HG02840 (cell line): ENCODE data around the gene CNKSR3.
A peak's percentile ranks its signal among the peaks of the same experiment; 100 is the strongest.
"Not testable (repeated sequence)": the region's sequence is repeated elsewhere in the genome, so short reads cannot be mapped to it uniquely, and the experiment has no call there.

Experiments
- ATAC-seq: cut with Tn5 transposase; IDR thresholded peaks from one replicate; pipeline ENCODE4 v1.9.1; 2021; ENCODE audit warnings: mild to moderate bottlenecking, moderate library complexity, moderate number of reproducible peaks; ENCODE audit not compliant: unreplicated experiment, low FRiP score

Gene CNKSR3

DNA sequence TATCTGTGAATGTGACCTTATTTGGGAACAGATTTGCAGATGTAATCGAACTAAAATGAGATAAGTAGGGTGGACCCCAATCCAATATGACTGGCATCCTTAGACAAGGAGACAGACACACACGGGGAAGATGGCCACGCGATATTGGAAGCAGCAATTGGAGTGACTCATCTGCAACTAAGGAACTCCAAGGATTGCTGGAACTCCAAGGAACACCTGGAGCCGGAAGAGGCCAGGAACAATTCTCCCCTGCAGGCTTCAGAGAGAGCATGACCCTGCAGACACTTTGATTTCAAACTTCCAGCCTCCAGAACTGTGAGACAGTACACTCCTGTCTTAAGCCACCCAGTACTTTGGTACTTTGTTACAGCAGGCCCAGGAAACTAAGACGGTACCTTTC lies 19.5 kb upstream of the CNKSR3 start:
- ATAC-seq, result no peak

DNA sequence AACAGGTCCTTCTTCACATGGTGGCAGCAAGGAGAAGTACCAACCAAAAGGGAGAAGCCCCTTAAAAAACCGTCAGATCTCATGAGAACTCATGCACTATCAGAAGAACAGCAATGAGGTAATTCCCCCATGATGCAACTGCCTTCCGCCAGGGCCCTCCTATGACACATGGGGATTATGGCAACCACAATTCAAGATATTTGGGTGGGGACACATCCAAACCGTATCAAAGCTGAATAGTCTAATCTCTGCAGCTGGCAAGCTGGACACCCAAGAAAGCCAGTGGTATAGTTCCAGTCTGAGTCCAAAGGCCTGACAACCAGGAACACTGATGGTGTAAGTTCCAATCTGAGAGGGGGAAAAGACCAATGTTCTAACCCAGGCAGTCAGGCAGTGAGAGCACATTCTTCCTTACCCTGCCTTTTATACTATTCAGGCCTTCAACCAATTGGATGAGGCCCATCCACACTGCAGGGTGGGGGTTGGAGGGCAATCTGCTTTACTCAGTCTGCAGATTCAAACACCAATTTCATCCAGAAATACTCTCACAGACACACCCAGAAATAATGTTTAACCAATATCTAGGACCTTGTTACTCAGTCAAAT lies 17.9 kb upstream of the CNKSR3 start:
- ATAC-seq, result no peak

GRCh38 chr6:154526996-154527395 lies 16.5 kb upstream of the CNKSR3 start:
- ATAC-seq, result no peak

DNA sequence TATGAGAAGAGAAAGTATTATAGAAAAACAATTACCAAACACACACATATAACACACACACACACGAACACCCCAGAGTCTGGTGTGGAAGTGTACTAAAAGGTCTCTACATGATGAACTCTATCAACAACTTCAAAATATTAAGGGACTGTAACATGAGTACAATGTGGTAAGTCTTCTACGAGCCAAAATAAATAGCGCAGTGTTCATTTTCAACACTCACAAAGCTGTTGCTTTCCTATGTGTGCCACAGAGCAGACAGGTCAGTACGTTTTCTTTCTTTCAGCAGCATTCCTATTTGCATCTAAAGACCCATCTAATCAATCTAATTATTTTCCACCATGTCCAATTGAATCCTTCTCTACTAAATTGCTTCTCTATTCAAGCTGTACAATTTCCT lies 12.1 kb upstream of the CNKSR3 start:
- no peak for ATAC-seq

DNA sequence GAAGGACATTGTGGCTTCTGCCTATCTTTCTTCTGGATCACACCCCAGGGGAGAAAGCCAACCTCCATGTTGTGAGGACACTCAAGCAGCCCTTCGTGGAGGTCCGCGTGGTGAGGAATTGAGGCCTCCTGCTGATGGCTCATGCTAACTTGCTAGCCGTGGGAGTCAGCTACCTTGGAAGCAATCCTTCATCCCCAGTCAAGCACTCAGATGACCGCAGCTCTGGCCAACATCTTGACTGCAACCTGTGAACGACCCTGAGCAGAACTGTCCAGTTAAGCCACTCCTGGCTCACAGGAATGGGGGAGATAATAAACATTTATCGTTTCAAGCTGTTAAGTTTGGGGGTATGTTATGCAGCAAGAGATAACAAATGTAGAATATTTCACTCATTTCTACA lies 10.9 kb upstream of the CNKSR3 start:
- no peak for ATAC-seq

- ATAC-seq, result no peak
These were observed 9.8 kb upstream of the CNKSR3 start for GRCh38 chr6:154520280-154520679.

GRCh38 chr6:154518396-154518795 lies 7.9 kb upstream of the CNKSR3 start:
- no peak for ATAC-seq

DNA sequence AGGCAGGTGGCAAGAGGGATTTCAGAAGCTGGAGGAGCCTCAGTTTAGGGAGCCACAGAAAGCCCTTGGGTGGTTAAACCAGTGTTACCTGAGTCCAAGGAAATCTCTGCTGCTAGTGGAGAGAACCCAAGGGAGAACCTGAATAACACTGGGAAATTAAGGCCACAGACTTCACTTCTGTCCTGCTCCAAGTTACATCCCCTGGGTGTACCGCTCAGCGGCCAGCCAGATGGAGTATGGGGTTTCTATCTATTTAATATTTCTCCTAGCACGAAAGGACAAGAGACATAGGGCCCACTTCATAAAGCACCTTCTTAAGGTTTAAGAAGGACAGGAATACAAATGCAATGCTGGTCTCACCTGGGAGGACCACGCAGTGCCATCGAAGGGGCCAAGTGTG lies 5.8 kb upstream of the CNKSR3 start:
- no peak for ATAC-seq

- ATAC-seq, result no peak
These were observed 5.3 kb upstream of the CNKSR3 start for GRCh38 chr6:154515826-154516225.

- not testable (repeated sequence) for ATAC-seq
These were observed 4.6 kb upstream of the CNKSR3 start for GRCh38 chr6:154515076-154515475.

GRCh38 chr6:154514481-154514880 lies 4.0 kb upstream of the CNKSR3 start:
- ATAC-seq, result no peak

DNA sequence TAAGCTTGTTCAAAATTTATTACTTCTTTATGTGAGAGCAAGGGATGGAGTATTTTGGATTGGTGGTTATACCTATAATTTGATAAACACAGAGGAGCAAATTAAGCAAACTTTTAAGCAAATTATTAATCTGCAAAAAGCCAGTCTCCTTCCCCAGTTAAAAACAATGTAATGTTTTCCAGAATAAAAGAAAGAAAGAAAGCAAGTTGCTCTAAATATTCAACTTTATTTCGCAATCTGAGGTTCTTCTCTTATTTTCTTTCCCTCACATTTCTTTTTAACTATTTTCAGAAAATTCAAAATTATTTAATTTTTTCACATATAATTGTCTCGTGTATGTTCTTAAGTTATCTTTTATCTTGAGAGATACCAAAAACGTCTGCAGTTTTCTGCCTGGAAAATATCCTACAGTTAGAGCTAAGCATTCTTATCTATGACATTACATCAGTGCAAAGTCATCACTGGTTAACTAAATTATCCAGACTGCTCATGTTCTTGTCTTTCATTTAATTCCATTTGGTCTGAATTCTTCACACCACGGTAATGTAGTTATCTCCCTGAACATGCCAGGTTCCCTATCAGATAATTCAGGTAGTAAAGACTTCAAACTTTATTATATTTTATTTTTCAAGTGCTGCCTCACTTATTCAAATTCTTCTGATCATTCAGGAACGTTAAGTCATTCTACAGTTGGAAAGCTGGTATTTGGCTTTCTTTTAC lies 3.3 kb upstream of the CNKSR3 start:
- no peak for ATAC-seq

DNA sequence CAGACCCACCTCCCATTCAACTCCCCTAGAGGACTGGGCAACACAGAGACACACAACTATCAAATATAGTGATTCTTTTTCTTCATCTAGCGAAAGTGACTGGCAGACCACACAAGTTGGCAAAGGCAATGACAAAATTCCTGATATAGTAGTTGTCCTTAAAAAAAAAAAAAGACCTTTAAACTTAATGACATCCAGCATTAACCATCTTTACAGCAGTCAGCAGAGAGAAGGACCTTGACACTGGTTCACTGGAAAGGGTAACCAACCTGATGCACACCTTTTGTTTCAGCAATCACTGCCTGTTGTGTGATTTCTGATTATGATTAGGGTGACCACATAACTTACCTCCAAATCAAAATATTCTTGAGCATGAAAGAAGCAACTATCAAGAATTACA lies 1.7 kb upstream of the CNKSR3 start:
- no peak for ATAC-seq

- no peak for ATAC-seq
These were observed 1.3 kb upstream of the CNKSR3 start for GRCh38 chr6:154511791-154512190.

GRCh38 chr6:154509421-154510143 lies 903 bp downstream of the CNKSR3 start:
- peak; percentile 16 for ATAC-seq

DNA sequence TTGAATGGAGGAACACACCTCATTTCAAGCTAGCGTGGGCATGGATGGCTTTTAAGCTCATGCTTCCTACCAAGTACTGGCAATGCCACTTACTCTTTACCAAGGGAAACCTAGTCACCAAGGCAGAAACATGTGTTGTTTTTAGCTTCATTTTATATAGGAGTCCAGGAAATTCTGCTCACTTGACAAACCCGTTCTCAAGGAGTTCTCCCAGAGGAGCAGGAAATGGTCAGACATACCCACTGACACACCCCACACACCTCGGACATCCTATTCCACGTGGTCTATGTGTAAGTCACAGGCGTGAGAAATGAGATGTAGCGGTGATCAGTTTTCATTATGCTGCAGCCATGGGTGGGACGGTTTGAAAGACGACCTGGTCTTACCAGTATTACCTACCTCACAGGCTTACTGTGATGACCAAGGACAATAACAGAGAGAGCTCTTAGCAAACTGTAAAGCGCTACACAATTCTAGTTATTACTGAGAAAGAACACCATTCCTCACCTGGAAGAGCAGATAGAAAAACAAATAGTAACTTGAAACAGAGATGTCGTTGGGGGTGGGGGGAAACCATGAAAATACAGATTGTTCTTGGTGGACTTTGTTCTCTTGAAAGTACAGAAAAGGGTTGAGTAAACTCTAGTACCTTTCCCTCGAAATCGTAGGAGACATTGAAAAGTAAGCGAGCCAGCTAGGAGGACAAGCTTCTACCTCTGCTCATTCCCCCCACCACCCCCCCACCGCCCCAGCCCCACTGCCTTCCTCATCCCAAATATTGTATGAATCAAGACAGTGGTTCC lies 1.7 kb downstream of the CNKSR3 start:
- no peak for ATAC-seq

DNA sequence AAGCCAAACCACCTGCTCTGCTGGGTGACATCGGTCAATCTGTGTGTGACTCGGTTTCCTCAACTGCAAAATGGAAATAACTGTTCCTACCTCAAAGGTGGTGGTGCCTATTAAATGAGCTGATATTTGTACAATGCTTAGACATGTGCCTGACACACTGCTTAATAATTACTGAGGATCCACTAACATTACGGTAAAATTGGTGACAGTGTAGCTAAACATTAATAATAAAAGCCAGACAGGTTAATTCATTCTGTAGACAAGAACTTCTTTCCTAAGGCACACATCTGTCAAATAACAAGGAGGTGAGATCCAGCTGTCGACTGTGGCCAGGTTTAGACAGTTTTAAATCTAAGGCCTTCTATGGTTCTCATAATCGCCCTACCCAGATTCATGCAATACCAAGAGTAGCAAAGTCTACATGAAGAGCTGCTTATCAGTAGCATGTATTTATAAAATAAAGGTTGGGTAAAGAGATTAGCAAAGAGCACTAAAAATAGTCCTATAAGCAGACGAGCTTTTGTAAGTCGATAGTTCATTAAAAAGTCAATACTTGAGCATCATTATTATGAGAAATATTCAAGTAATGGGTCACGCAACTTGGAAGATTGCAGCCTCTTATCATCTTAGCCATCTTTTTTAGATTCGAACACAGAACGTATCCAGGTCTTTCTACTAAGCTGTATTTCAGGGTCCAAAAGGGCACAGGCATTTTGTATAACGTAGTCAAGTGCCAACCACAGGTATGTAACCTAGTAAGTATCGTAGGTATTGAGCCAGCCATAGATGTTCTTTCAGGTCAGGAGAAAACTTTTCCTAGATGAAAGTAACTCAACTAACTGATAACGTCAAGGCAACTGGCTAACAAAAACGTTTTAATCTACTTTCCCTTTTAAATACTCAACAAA lies 3.2 kb downstream of the CNKSR3 start:
- ATAC-seq, result no peak

GRCh38 chr6:154506582-154506981 lies 3.9 kb downstream of the CNKSR3 start:
- no peak for ATAC-seq

DNA sequence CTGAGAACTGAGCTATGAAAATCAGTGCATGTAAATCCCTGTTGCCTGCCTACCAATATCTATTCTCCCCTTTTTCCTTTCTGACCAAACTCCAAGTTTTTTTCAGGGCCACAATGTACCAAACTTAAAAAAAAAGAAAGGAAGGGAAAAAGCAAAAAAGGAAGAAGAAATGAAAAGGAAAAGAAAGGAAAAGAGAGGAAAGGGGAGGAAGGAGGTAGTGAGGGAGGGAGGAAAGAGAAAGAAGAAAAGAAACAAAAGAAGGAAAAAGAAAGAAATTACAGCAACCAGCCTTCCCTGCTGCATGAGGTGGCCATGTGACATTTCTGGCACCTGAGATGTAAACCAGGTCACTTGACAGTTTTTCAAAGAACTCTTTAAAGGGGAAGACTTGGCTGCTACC lies 4.4 kb downstream of the CNKSR3 start:
- no peak for ATAC-seq

DNA sequence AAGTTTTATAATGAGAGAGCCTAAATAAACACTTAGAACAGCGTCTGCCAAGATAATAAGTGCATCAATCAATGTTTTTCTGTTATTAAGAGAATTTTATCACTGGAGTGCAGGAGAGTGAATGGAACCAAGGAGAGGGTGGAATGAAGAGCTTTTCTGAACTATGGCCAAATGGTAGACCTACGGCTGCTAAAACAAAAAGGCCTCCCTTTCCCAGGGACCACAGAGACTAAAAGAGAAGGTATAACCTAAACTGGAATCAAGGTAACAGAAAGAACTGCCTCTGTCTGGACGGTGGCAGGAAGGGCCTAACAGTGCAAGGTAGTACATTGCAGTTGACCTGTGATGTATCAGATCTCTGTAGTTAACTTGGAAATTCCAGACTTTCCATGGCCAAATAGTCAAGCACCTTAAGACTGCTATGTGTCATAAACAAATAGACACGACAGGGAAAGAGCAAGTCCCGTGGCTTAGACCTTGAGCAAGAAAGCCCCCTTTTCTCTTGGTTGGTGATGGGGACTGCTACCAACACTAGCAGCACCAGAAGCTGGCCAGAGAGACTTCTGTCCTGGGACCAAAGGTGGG lies 5.5 kb downstream of the CNKSR3 start:
- ATAC-seq, result no peak
